NT2/D1 (cell line): Measurements from ENCODE around the gene ARHGAP10.

Source experiments
- SUZ12 ChIP-seq: IDR thresholded peaks from 2 replicates; pipeline ENCODE4 v1.6.1; 2011; ENCODE audit not compliant: insufficient read length, insufficient read depth; ENCODE audit errors: extremely low read depth
- YY1 ChIP-seq: IDR thresholded peaks from 2 replicates; pipeline ENCODE4 v1.6.1; 2011; ENCODE audit not compliant: insufficient read length, insufficient read depth
- ZNF274 ChIP-seq: IDR thresholded peaks from 2 replicates; pipeline ENCODE4 v1.6.1; 2011; ENCODE audit warnings: mild to moderate bottlenecking, low read depth, low read length

- no peak for TF ChIP-seq ZNF274
- no peak for TF ChIP-seq YY1
- TF ChIP-seq SUZ12: no peak
These were observed 105.5 kb downstream of the ARHGAP10 start for GRCh38 chr4:147837435-147837834.
